Measurements from ENCODE around the gene JAG1. TPM values are rescaled to one million over a fixed set of nuclear protein-coding genes. Genes with fewer than 3 reads are reported as not detected.

The JAG1 gene
- polyA plus RNA-seq, 1 donor (not counting 4 experiments of a cell fraction or from before 2014, with no cell fraction given), result 84.2 TPM

GRCh38 chr20:10645205-10645570, 28.6 kb downstream of the JAG1 start:
- Histone ChIP-seq H3K9ac (ENCODE audit: control insufficient read depth, extremely low read depth, insufficient read depth, low read length) (no peak overlapping the region), H3K9me1 (ENCODE audit: control insufficient read depth, extremely low read depth, insufficient read depth, low read length) (no peaks in the 10 kb centered on the region), H2AFZ (ENCODE audit: control insufficient read depth, low read length) (no peak overlapping the region), H3K27ac (ENCODE audit: control insufficient read depth, insufficient read depth, low read length) (no peak overlapping the region), H3K4me1 (ENCODE audit: control insufficient read depth, extremely low read depth, insufficient read depth, low read length) (peaks cover 25% of the 10 kb centered on the region), H3K9me3 (ENCODE audit: control insufficient read depth, low read depth, low read length) (no peaks in the 10 kb centered on the region), H3K27me3 (ENCODE audit: control insufficient read depth, extremely low read depth, insufficient read depth, low read length) (no peaks in the 10 kb centered on the region), H3K4me2 (ENCODE audit: control insufficient read depth, extremely low read depth, insufficient read depth, low read depth, low read length) (no peak overlapping the region), H3K36me3 (ENCODE audit: control insufficient read depth in 2 of 2, extremely low read depth in 1 of 2, insufficient read depth in 2 of 2, low read length in 2 of 2) (peaks cover 70 to 96% of the 10 kb centered on the region in 2 experiments), H3K79me2 (ENCODE audit: control insufficient read depth, insufficient read depth, low read length) (peaks cover 80% of the 10 kb centered on the region), H4K20me1 (ENCODE audit: control insufficient read depth, extremely low read depth, insufficient read depth, low read length) (peaks cover 24% of the 10 kb centered on the region), H3K4me3 (ENCODE audit: control insufficient read depth in 2 of 3, extremely low read depth in 1 of 3, insufficient read depth in 2 of 3, low read depth in 1 of 3, low read length in 3 of 3) (no peak overlapping the region)
- dilution Hi-C loops (cut with MboI; ENCODE audit: extremely low pct_ligation_motif_present, low sequenced_read_pairs), result no loop called here
- FAIRE-seq (no peak), DNase-seq (ENCODE audit: low read depth, low spot score) (no peak)
- TF ChIP-seq EZH2 (IDR thresholded peaks at IDR 0.05; ENCODE audit: low read length) (no peak), CTCF (optimal IDR thresholded peaks at IDR 0.05 in 1 of 3, IDR thresholded peaks at IDR 0.05 in 1 of 3, conservative IDR thresholded peaks at IDR 0.05 in 1 of 3; ENCODE audit: extremely low read depth in 1 of 3, insufficient read depth in 2 of 3, low read length in 3 of 3) (no peak)

GRCh38 chr20:10644458-10645204, 29.2 kb downstream of the JAG1 start:
- Histone ChIP-seq H3K4me2 (ENCODE audit: control insufficient read depth, extremely low read depth, insufficient read depth, low read depth, low read length) (no peak overlapping the region), H3K9ac (ENCODE audit: control insufficient read depth, extremely low read depth, insufficient read depth, low read length) (no peak overlapping the region), H3K27me3 (ENCODE audit: control insufficient read depth, extremely low read depth, insufficient read depth, low read length) (no peaks in the 10 kb centered on the region), H4K20me1 (ENCODE audit: control insufficient read depth, extremely low read depth, insufficient read depth, low read length) (peaks cover 29% of the 10 kb centered on the region), H3K36me3 (ENCODE audit: control insufficient read depth in 2 of 2, extremely low read depth in 1 of 2, insufficient read depth in 2 of 2, low read length in 2 of 2) (peaks cover 71 to 96% of the 10 kb centered on the region in 2 experiments), H3K4me1 (ENCODE audit: control insufficient read depth, extremely low read depth, insufficient read depth, low read length) (peaks cover 31% of the 10 kb centered on the region), H3K79me2 (ENCODE audit: control insufficient read depth, insufficient read depth, low read length) (peaks cover 79% of the 10 kb centered on the region), H3K27ac (ENCODE audit: control insufficient read depth, insufficient read depth, low read length) (no peak overlapping the region), H3K4me3 (ENCODE audit: control insufficient read depth in 2 of 3, extremely low read depth in 1 of 3, insufficient read depth in 2 of 3, low read depth in 1 of 3, low read length in 3 of 3) (no peak overlapping the region), H2AFZ (ENCODE audit: control insufficient read depth, low read length) (no peak overlapping the region), H3K9me3 (ENCODE audit: control insufficient read depth, low read depth, low read length) (no peaks in the 10 kb centered on the region), H3K9me1 (ENCODE audit: control insufficient read depth, extremely low read depth, insufficient read depth, low read length) (no peaks in the 10 kb centered on the region)
- FAIRE-seq (no peak), DNase-seq (ENCODE audit: low read depth, low spot score) (no peak)
- no peak for TF ChIP-seq EZH2 (IDR thresholded peaks at IDR 0.05; ENCODE audit: low read length)
- no peak for TF ChIP-seq CTCF (optimal IDR thresholded peaks at IDR 0.05 in 1 of 3, IDR thresholded peaks at IDR 0.05 in 1 of 3, conservative IDR thresholded peaks at IDR 0.05 in 1 of 3; ENCODE audit: extremely low read depth in 1 of 3, insufficient read depth in 2 of 3, low read length in 3 of 3)
- dilution Hi-C loops (cut with MboI; ENCODE audit: extremely low pct_ligation_motif_present, low sequenced_read_pairs), result no loop called here
